Measurements from ENCODE around the gene ATP1A2.
"Not testable (repeated sequence)": the region's sequence is repeated elsewhere in the genome, so short reads cannot be mapped to it uniquely, and the experiment has no call there.

DNA sequence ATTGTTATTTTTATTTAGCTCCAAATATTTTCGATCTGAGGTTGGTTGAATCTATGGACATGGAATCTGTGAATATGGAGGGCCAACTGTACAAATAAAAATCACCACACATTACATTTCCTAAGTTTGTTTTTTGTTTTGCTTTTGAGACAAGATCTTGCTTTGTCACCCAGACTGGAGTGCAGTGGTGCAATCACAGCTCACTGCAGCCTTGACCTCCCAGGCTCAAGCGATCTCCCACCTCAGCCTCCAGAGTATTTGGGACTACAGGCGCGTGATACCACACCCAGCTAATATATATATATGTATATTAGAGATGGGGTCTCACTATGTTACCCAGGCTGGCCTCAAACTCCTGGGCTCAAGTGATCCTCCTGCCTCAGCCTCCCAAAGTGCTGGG lies 10.8 kb downstream of the ATP1A2 start:
- TF ChIP-seq LARP7 (IDR thresholded peaks at IDR 0.05); NFXL1 (IDR thresholded peaks at IDR 0.05; ENCODE audit: borderline replicate concordance): not testable (repeated sequence)
- TF ChIP-seq, protein P1, sequence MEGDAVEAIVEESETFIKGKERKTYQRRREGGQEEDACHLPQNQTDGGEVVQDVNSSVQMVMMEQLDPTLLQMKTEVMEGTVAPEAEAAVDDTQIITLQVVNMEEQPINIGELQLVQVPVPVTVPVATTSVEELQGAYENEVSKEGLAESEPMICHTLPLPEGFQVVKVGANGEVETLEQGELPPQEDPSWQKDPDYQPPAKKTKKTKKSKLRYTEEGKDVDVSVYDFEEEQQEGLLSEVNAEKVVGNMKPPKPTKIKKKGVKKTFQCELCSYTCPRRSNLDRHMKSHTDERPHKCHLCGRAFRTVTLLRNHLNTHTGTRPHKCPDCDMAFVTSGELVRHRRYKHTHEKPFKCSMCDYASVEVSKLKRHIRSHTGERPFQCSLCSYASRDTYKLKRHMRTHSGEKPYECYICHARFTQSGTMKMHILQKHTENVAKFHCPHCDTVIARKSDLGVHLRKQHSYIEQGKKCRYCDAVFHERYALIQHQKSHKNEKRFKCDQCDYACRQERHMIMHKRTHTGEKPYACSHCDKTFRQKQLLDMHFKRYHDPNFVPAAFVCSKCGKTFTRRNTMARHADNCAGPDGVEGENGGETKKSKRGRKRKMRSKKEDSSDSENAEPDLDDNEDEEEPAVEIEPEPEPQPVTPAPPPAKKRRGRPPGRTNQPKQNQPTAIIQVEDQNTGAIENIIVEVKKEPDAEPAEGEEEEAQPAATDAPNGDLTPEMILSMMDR (IDR thresholded peaks at IDR 0.05 in 2 of 3, conservative IDR thresholded peaks at IDR 0.05 in 1 of 3; ENCODE audit: control insufficient read depth in 2 of 3, extremely low read depth in 1 of 3, insufficient read depth in 1 of 3, low read depth in 3 of 3, low read length in 3 of 3) = not testable (repeated sequence)
